ENCODE data around the gene MX2. TPM values are rescaled to one million over a fixed set of nuclear protein-coding genes. Genes with fewer than 3 reads are reported as not detected.
"Not testable (repeated sequence)": the region's sequence is repeated elsewhere in the genome, so short reads cannot be mapped to it uniquely, and the experiment has no call there.

Gene MX2
- total and polyA plus RNA-seq, 12 donors = 0.44 to 31.3 (median 4.8) TPM

DNA sequence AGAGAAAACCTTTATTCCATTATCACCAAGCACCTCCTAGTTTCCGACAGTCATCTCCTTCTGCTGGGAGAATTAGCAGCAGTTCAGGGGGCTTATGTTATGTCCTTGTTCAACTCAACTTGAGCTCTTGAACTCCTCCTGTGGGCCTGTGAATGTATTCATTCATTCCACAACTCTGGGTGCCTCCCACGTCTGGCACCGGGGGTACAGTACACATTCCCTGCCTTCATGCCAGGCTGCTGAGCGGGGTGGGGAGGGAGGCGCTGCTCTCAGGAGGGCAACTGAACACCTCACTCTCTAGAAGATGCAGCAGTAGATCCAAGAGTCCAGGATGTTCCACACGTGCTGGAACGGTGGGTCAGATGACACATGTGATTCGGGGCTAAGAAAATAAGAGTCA lies 4.3 kb upstream of the MX2 start:
- Histone ChIP-seq H3K36me3 (replicated peaks in 1 of 2) (no peaks in the 10 kb centered on the region), H3K4me3 (no peak overlapping the region), H3K9me3 (replicated peaks in 1 of 3) (no peaks in the 10 kb centered on the region), H3K27me3 (no peaks in the 10 kb centered on the region), H3K4me1 (replicated peaks in 1 of 2) (no peaks in the 10 kb centered on the region), H3K27ac (no peak overlapping the region)
- WGBS, 4 donors = 68 to 82% (median 74%) methylated on average over 6 to 8 of the region's 8 CpGs
- intact Hi-C loops (cut with DNase I) = no loop called here
- TF ChIP-seq POLR2A (IDR thresholded peaks at IDR 0.05) = no peak
- TF ChIP-seq, protein P1, sequence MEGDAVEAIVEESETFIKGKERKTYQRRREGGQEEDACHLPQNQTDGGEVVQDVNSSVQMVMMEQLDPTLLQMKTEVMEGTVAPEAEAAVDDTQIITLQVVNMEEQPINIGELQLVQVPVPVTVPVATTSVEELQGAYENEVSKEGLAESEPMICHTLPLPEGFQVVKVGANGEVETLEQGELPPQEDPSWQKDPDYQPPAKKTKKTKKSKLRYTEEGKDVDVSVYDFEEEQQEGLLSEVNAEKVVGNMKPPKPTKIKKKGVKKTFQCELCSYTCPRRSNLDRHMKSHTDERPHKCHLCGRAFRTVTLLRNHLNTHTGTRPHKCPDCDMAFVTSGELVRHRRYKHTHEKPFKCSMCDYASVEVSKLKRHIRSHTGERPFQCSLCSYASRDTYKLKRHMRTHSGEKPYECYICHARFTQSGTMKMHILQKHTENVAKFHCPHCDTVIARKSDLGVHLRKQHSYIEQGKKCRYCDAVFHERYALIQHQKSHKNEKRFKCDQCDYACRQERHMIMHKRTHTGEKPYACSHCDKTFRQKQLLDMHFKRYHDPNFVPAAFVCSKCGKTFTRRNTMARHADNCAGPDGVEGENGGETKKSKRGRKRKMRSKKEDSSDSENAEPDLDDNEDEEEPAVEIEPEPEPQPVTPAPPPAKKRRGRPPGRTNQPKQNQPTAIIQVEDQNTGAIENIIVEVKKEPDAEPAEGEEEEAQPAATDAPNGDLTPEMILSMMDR (IDR thresholded peaks at IDR 0.05) = no peak
- no peak for DNase-seq

- TF ChIP-seq POLR2A (IDR thresholded peaks at IDR 0.05) = no peak
- TF ChIP-seq, protein P1 (IDR thresholded peaks at IDR 0.05) = no peak
- H3K36me3 ChIP-seq (replicated peaks in 1 of 2) = no peaks in the 10 kb centered on the region
- H3K4me1 ChIP-seq (replicated peaks in 1 of 2) = no peaks in the 10 kb centered on the region
- intact Hi-C loops (cut with DNase I) = no loop called here
- no peaks in the 10 kb centered on the region for H3K27me3 ChIP-seq
- DNase-seq = peak in 1 of 7 donors; percentile 11
- no peaks in the 10 kb centered on the region for H3K9me3 ChIP-seq (replicated peaks in 1 of 3)
- no peak overlapping the region for H3K4me3 ChIP-seq
- WGBS, 4 donors = 69 to 84% (median 82%) methylated on average over 6 to 9 of the region's 9 CpGs
- H3K27ac ChIP-seq = no peak overlapping the region
Observed at GRCh38 chr21:41358193-41359166, 3.3 kb upstream of the MX2 start.

DNA sequence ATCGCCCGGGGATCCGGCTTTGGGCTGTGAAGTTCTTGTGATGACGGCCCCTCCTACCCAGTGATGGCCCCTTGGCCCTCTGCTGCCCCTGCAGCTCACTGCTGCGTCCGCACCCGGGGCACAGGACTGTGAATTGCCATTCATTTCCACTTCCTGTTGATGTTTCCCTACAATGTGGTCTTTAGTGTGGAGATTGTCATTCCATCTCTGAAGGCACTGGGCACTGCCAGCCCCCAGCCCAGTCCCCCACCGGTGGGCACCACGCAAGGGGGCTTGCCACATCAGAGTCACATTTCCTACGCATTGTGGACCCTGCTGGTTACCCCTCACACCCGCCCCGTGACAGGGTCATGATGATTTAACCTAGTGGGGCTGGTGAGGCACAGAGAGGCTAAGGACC lies 2.5 kb upstream of the MX2 start:
- no peaks in the 10 kb centered on the region for H3K4me1 ChIP-seq (replicated peaks in 1 of 2)
- H3K9me3 ChIP-seq (replicated peaks in 1 of 3) = no peaks in the 10 kb centered on the region
- H3K36me3 ChIP-seq (replicated peaks in 1 of 2) = no peaks in the 10 kb centered on the region
- H3K27me3 ChIP-seq = no peaks in the 10 kb centered on the region
- 73 to 83% (median 79%) methylated on average over 9 to 12 of the region's 12 CpGs for WGBS, 4 donors
- intact Hi-C loops (cut with DNase I) = no loop called here
- no peak for TF ChIP-seq POLR2A (IDR thresholded peaks at IDR 0.05)
- TF ChIP-seq, protein P1 (IDR thresholded peaks at IDR 0.05) = no peak
- peak in 1 of 7 donors; percentile 40 for DNase-seq
- H3K27ac ChIP-seq = no peak overlapping the region
- H3K4me3 ChIP-seq = no peak overlapping the region

GRCh38 chr21:41359754-41360071 lies 2.1 kb upstream of the MX2 start:
- H3K9me3 ChIP-seq (replicated peaks in 1 of 3); DNase-seq; H3K27ac ChIP-seq; H3K4me1 ChIP-seq (replicated peaks in 1 of 2); H3K4me3 ChIP-seq; H3K27me3 ChIP-seq; intact Hi-C loops (cut with DNase I); H3K36me3 ChIP-seq (replicated peaks in 1 of 2): not testable (repeated sequence)
- WGBS, 4 donors = 83 to 94% (median 87%) methylated on average over 4 of the region's 4 CpGs

All from adrenal gland (tissue), 12 donors.